LoVo (cell line): ENCODE results near the gene GTF2H4.

ENCODE experiments used
- DNase-seq: peaks from one replicate; pipeline ENCODE4 v3.0.0-alpha.2; 2016; ENCODE audit warnings: low spot score

The GTF2H4 gene

DNA sequence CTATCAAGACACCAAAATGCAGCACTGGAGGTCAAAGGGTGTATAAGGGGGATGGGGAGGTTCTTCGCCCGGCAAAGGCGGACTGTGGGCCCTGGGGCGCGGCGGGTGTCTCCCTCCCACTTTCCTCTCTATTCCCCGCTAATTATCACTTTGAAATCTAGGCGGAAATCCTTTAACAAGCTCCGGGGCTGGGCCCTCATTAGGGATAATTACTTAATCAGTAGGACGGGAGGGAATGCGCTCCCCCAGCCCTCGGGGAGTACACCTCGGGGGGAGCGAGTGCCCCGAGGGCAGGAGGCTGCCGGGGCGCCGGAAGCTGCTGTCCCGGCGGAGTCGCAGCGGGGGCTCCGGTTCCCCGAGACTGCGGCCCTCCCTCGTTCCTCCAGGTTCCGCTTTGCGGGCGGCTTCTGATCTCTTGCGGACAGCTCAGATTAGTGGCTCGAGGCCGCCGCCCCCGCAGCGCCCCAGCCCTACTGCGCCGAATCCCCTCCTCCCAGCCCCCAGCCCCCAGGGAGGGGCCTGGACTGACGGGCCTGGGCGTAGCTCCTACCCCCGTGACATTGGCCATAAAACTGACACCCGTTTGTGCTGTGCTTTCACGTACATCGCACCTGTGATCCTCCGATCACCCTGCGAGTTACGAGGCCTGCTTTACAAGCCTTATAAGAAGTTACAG, 47.5 kb downstream of the GTF2H4 start:
- peak; percentile 17 for DNase-seq

DNA sequence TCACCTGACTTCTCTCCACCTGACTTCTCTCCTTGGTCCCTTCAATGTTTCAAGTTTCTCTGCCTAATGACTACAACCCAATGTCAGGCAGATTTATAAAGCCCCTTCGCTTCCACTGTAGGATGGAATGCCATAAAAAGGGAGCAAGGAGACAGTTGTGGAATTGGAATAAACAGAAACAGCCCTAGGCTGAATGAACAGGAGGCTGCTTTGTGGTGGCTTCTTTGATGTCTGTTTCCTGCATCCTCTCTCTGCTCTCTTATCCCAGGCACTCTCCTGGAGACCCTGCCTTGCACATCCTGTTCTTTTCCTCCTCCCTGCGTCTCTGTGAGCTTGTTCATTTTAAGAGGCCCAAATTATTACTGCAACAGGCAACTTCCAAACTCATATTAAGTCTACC, 49.7 kb downstream of the GTF2H4 start:
- DNase-seq = no peak

DNA sequence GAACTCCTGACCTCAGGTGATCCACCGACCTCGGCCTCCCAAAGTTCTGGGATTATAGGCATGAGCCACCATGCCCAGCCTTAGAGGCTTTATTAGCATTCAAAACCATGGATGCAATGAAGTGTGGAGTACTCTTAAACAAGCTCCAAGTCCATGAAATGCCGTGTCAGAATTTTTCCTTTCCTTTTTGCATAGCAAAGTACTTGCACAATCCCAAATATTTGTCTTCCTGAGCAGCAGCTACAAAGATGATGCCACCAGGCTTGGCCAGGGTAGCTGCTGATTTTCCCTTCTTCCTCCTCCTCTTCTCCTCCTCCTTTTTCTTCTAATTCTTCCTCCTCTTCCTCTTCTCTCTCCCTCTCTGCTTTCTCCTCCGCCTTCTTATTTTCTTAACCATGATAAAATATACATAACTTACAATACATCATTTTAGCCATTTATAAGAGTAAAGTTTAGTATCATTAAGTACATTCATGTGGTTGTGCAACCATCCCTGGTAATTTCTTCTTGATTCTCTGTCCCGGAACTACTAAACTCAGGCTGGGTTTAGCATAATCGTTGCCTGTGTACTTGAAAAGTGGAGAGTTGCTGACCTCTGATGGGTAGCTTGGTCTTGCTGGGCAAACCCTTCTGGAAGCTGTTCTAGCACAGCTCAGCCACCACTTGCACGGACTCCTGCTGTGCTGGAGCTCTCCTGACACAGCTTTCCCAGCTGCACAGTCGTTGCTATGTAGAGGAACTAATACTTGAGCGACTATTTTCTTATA, 53.1 kb downstream of the GTF2H4 start:
- no peak for DNase-seq

- no peak for DNase-seq
Measured at GRCh38 chr6:30962716-30963115, 54.7 kb downstream of the GTF2H4 start.

GRCh38 chr6:30963641-30964040, 55.6 kb downstream of the GTF2H4 start:
- no peak for DNase-seq
